Activated CD4-positive, alpha-beta T cell treated with anti-CD3 and anti-CD28 coated beads for 36 hours (primary cell): ENCODE data around the gene OSGIN1. TPM values are rescaled to one million over a fixed set of nuclear protein-coding genes. Genes with fewer than 3 reads are reported as not detected.
A peak's percentile ranks its signal among the peaks of the same experiment; 100 is the strongest.

Source experiments
- ATAC-seq: fragments of 200-7000 bp; cut with Tn5 transposase; one replicate; pipeline ENCODE4 v1.10.0; 2021; ENCODE audit warnings: mild to moderate bottlenecking, moderate library complexity
- CTCF ChIA-PET: fragments of 350-600 bp; sonication (Branson Sonifier 250); formaldehyde crosslinking; loops from one replicate; lab custom pipeline; 2021; ENCODE audit warnings: antibody characterized with exemption; lab: Charles Lee
- POLR2A ChIA-PET: fragments of 350-600 bp; sonication (Branson Sonifier 250); formaldehyde crosslinking; loops from one replicate; lab custom pipeline; 2021; ENCODE audit warnings: antibody characterized with exemption, inconsistent platforms; lab: Charles Lee
- DNase-seq: peaks from one replicate; pipeline ENCODE4 v3.0.0-alpha.2; 2020
- H3K27ac Mint-ChIP-seq: one replicate; pipeline ENCODE4 v1.8.0; 2021; ENCODE audit warnings: mixed read lengths
- H3K27me3 Mint-ChIP-seq: one replicate; pipeline ENCODE4 v1.8.0; 2021; ENCODE audit warnings: mixed read lengths
- H3K36me3 Mint-ChIP-seq: one replicate; pipeline ENCODE4 v1.8.0; 2021; ENCODE audit warnings: low read depth, mixed read lengths
- H3K4me1 Mint-ChIP-seq: one replicate; pipeline ENCODE4 v1.8.0; 2021; ENCODE audit warnings: mixed read lengths
- H3K4me3 Mint-ChIP-seq: one replicate; pipeline ENCODE4 v1.8.0; 2021; ENCODE audit warnings: mild to moderate bottlenecking, moderate library complexity, mixed read lengths
- H3K9me3 Mint-ChIP-seq: one replicate; pipeline ENCODE4 v1.8.0; 2021; ENCODE audit warnings: low read depth, mixed read lengths
- intact Hi-C, 2 experiments: fragments of 100-400 bp; cut with DNase I in 1 of 2; cut with micrococcal nuclease in 1 of 2; formaldehyde crosslinking; loops; one replicate each; pipeline versions ENCODE4 v1.14.2 to v1.15.1; 2022 to 2024; cut with DNase I, micrococcal nuclease
- total RNA-seq, 2 experiments: library from RNA; stranded (reverse); gene quantifications; one replicate each; pipeline ENCODE4 v1.2.3, GENCODE V29; 2021

Gene OSGIN1
- total RNA-seq, 2 experiments from 2014 or later, result 0.75 to 1.0 TPM

DNA sequence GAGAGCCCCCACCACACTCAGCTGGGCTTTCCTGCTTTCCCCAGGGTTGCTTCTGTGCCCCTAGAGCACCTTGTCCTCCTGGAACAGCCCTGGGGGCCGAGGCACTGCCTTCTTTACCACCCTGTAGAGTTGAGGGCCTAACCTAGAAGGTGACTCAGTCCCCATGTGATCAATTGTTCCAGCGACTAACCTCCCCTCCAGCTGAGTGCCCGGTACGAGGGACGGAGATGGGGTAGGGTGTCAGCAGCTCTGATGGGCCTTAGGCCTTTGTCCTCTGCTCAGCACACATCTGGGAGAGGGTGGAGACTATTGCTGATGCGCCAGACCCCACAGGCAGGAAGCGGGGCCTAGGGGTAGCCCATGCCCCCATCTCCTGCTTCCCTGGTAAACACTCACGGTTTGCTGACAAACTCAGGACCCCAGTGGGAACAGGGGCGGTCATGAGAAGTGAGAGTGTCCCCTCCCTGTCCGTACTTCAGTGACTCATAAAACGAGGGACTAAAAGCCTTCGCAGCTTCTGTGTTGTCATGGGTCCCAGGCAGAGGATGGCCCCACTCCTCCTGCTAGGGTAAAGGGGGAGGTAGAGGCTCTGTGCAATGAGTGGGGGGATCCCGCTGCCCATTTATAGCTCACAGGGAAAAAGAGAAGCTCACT lies 48.1 kb downstream of the OSGIN1 start:
- no peak for DNase-seq
- Mint-ChIP-seq H3K36me3 (no peaks in the 10 kb centered on the region), H3K9me3 (no peaks in the 10 kb centered on the region), H3K4me1 (no peaks in the 10 kb centered on the region), H3K27me3 (peaks cover 5% of the 10 kb centered on the region), H3K4me3 (no peak overlapping the region), H3K27ac (no peak overlapping the region)
- ATAC-seq, result no peak
- intact Hi-C loops, result no loop called here
- ChIA-PET POLR2A (no interaction called here), CTCF (no interaction called here)

- no peak overlapping the region for H3K27ac Mint-ChIP-seq
- no peak overlapping the region for H3K4me3 Mint-ChIP-seq
- no peaks in the 10 kb centered on the region for H3K4me1 Mint-ChIP-seq
- ChIA-PET CTCF (no interaction called here), POLR2A (no interaction called here)
- peaks cover 1% of the 10 kb centered on the region for H3K27me3 Mint-ChIP-seq
- DNase-seq (no peak), ATAC-seq (no peak)
- H3K36me3 Mint-ChIP-seq, result no peaks in the 10 kb centered on the region
- intact Hi-C loops, result no loop called here
- H3K9me3 Mint-ChIP-seq, result no peaks in the 10 kb centered on the region
Measured at GRCh38 chr16:84001726-84002125, 48.7 kb downstream of the OSGIN1 start.

DNA sequence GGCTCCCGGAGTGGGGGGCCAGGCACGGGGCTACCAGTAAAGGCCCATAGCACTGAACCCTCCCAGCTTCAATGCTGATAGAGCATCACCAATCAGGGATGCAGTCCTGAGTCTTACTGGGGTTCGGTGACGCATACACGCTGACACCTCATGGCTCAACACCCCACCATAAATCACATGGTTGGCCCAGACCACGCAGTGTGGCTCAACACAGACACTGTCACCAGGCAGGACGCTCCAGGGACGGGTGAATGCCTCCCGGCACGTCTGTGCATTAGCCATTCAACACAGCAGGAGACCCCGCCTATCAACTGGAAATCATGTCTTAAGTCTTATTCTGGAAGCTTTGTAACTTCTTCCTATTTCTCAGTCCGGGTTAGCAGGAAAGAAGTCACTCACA lies 50.0 kb downstream of the OSGIN1 start:
- intact Hi-C loops, result no loop called here
- H3K4me1 Mint-ChIP-seq, result no peaks in the 10 kb centered on the region
- POLR2A ChIA-PET, result no interaction called here

GRCh38 chr16:84004442-84004841 lies 51.4 kb downstream of the OSGIN1 start:
- CTCF ChIA-PET, result no interaction called here
- DNase-seq, result no peak
- no peak for ATAC-seq
- peaks cover 1% of the 10 kb centered on the region for H3K27me3 Mint-ChIP-seq
- no peaks in the 10 kb centered on the region for H3K9me3 Mint-ChIP-seq
- H3K4me3 Mint-ChIP-seq, result no peak overlapping the region
- intact Hi-C loops, result no loop called here
- H3K36me3 Mint-ChIP-seq, result no peaks in the 10 kb centered on the region
- POLR2A ChIA-PET, result no interaction called here
- H3K27ac Mint-ChIP-seq, result no peak overlapping the region
- no peaks in the 10 kb centered on the region for H3K4me1 Mint-ChIP-seq

More for the DNA sequence above, 50.0 kb downstream of the OSGIN1 start:
- CTCF ChIA-PET, result no interaction called here
- DNase-seq (no peak), ATAC-seq (no peak)
- no peaks in the 10 kb centered on the region for H3K9me3 Mint-ChIP-seq
- no peak overlapping the region for H3K27ac Mint-ChIP-seq
- no peaks in the 10 kb centered on the region for H3K36me3 Mint-ChIP-seq
- no peak overlapping the region for H3K4me3 Mint-ChIP-seq
- peaks cover 1% of the 10 kb centered on the region for H3K27me3 Mint-ChIP-seq

DNA sequence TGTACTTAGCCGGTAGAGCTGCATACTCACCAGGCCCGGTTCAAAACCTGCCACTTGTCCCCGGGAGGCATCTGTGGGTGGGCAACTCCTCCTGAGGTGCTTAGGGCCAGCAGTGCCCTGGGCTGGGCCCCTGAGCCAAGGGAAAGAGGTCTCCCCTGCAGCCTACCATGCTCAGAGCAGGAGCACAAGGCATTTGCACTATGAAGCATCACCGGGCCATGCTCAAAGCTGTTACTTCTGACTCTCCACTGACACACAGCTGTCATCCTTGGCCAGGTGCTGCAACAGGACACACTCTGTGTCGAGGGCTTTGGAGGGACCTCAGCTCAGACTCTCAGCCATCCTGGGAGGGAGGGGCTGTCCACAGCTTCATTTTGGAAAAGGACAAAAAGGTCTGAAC lies 52.4 kb downstream of the OSGIN1 start:
- Mint-ChIP-seq H3K4me3 (no peak overlapping the region), H3K36me3 (no peaks in the 10 kb centered on the region), H3K9me3 (no peaks in the 10 kb centered on the region), H3K4me1 (no peaks in the 10 kb centered on the region), H3K27ac (no peak overlapping the region), H3K27me3 (peaks cover 1% of the 10 kb centered on the region)
- DNase-seq (no peak), ATAC-seq (no peak)
- ChIA-PET POLR2A (no interaction called here), CTCF (no interaction called here)
- intact Hi-C loops, result no loop called here

- H3K27ac Mint-ChIP-seq, result no peak overlapping the region
Measured at GRCh38 chr16:84007520-84007919, 54.5 kb downstream of the OSGIN1 start.

GRCh38 chr16:84007965-84008364 lies 54.9 kb downstream of the OSGIN1 start:
- H3K4me3 Mint-ChIP-seq, result no peak overlapping the region
- ChIA-PET CTCF (no interaction called here), POLR2A (no interaction called here)
- no peaks in the 10 kb centered on the region for H3K9me3 Mint-ChIP-seq
- H3K27me3 Mint-ChIP-seq, result peaks cover 1% of the 10 kb centered on the region
- ATAC-seq (no peak), DNase-seq (no peak)
- H3K36me3 Mint-ChIP-seq, result no peaks in the 10 kb centered on the region
- no peaks in the 10 kb centered on the region for H3K4me1 Mint-ChIP-seq
- no peak overlapping the region for H3K27ac Mint-ChIP-seq
- intact Hi-C loops, result no loop called here

More at GRCh38 chr16:84007520-84007919, 54.5 kb downstream of the OSGIN1 start:
- DNase-seq (no peak), ATAC-seq (no peak)
- intact Hi-C loops, result no loop called here
- H3K4me3 Mint-ChIP-seq, result no peak overlapping the region
- POLR2A ChIA-PET, result no interaction called here
- H3K27me3 Mint-ChIP-seq, result peaks cover 1% of the 10 kb centered on the region
- CTCF ChIA-PET, result no interaction called here
- H3K9me3 Mint-ChIP-seq, result no peaks in the 10 kb centered on the region
- H3K36me3 Mint-ChIP-seq, result no peaks in the 10 kb centered on the region
- H3K4me1 Mint-ChIP-seq, result no peaks in the 10 kb centered on the region

- Mint-ChIP-seq H3K36me3 (no peaks in the 10 kb centered on the region), H3K27ac (no peak overlapping the region), H3K4me3 (no peak overlapping the region), H3K9me3 (no peaks in the 10 kb centered on the region), H3K4me1 (peaks cover 4% of the 10 kb centered on the region), H3K27me3 (peaks cover 1% of the 10 kb centered on the region)
- ChIA-PET POLR2A (no interaction called here), CTCF (no interaction called here)
- intact Hi-C loops, result no loop called here
- DNase-seq, result no peak
- no peak for ATAC-seq
Measured at GRCh38 chr16:84009282-84009681, 56.2 kb downstream of the OSGIN1 start.

GRCh38 chr16:84013787-84014569 lies 60.9 kb downstream of the OSGIN1 start:
- H3K27me3 Mint-ChIP-seq, result no peaks in the 10 kb centered on the region
- ChIA-PET CTCF (interaction anchor here (1.0 to 1.5 kb wide), 5 partner anchors 51 to 71 kb away, joined by 3 to 10 read pairs (median 5); partner anchors contain the start of gene OSGIN1), POLR2A (interaction anchor here (0.6 kb wide), 1 partner anchor 173 kb away, joined by 3 read pairs; the partner anchor contains the start of gene TAF1C)
- H3K4me1 Mint-ChIP-seq, result peaks cover 9% of the 10 kb centered on the region
- no peak overlapping the region for H3K4me3 Mint-ChIP-seq
- H3K36me3 Mint-ChIP-seq, result peaks cover 2% of the 10 kb centered on the region
- DNase-seq, result peak; percentile 91
- peak; percentile 90 for ATAC-seq
- no peak overlapping the region for H3K27ac Mint-ChIP-seq
- intact Hi-C loops, result loop anchor here in 1 of 2 experiments (1.0 kb wide), 4 partner anchors 61 to 490 kb away; partner anchors contain the start of genes HSBP1, MEAK7 and OSGIN1
- H3K9me3 Mint-ChIP-seq, result peaks cover 4% of the 10 kb centered on the region

DNA sequence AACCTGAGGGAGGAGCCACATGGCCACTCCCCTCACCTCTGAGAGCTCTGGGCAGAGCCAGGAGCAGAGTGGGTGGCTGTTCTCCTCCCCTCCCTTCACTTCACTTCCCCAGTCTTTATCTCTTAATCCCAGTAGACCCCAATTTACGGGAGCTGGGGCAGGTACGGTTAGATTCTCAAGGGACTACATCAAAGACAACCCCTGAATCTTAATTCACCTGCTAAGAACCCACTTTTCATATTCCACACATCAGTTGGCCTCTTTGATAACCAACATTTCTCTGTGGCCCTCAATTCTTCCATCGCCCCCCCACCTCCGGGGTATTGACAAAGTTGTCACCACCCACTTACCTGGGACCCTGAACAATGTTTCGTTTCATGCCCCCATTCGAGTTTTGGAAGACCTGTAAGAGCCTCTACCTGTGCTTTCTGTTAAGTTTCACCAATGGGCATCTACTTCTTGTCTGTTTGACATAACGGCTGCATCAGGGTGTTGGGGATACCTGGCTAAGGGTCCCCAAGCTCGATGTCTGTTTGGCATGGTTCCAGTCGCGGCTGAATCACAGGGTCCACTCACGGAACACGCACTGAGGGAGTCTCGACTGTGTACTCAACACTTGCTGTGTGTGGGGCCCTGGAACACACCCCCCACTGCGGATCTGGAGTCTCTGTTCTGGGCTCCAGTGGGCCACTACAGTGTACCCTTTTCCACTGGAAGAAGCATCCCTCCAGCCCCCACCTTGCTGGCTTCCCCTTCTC lies 61.7 kb downstream of the OSGIN1 start:
- DNase-seq (no peak), ATAC-seq (no peak)
- peaks cover 4% of the 10 kb centered on the region for H3K9me3 Mint-ChIP-seq
- H3K4me1 Mint-ChIP-seq, result peaks cover 9% of the 10 kb centered on the region
- no peak overlapping the region for H3K27ac Mint-ChIP-seq
- intact Hi-C loops, result loop anchor here in 1 of 2 experiments (1.0 kb wide), 4 partner anchors 61 to 490 kb away; partner anchors contain the start of genes HSBP1, MEAK7 and OSGIN1
- peaks cover 2% of the 10 kb centered on the region for H3K36me3 Mint-ChIP-seq
- H3K27me3 Mint-ChIP-seq, result no peaks in the 10 kb centered on the region
- POLR2A ChIA-PET, result no interaction called here
- no peak overlapping the region for H3K4me3 Mint-ChIP-seq
- CTCF ChIA-PET, result interaction anchor here (1.1 to 1.5 kb wide), 4 partner anchors 55 to 70 kb away, joined by 3 to 10 read pairs (median 5); partner anchors contain the start of gene OSGIN1

GRCh38 chr16:84015399-84015798 lies 62.4 kb downstream of the OSGIN1 start:
- H3K27ac Mint-ChIP-seq, result no peak overlapping the region
- no peaks in the 10 kb centered on the region for H3K27me3 Mint-ChIP-seq
- peaks cover 9% of the 10 kb centered on the region for H3K4me1 Mint-ChIP-seq
- CTCF ChIA-PET, result no interaction called here
- peaks cover 4% of the 10 kb centered on the region for H3K9me3 Mint-ChIP-seq
- intact Hi-C loops, result no loop called here
- ATAC-seq (no peak), DNase-seq (no peak)
- POLR2A ChIA-PET, result no interaction called here
- no peak overlapping the region for H3K4me3 Mint-ChIP-seq
- H3K36me3 Mint-ChIP-seq, result peaks cover 2% of the 10 kb centered on the region
